Measurements from ENCODE around the gene UMOD.

The UMOD gene

GRCh38 chr16:20364051-20364450 lies 11.5 kb upstream of the UMOD start:
- Histone ChIP-seq H3K4me3 (ENCODE audit: low read length) (no peak overlapping the region), H3K27me3 (ENCODE audit: low read depth, low read length) (peaks cover 38% of the 10 kb centered on the region), H3K9ac (ENCODE audit: low read length) (no peak overlapping the region), H3K36me3 (replicated peaks; ENCODE audit: low read depth, low read length) (no peaks in the 10 kb centered on the region), H2AFZ (ENCODE audit: low read depth, low read length) (no peak overlapping the region), H3K79me2 (ENCODE audit: low read length) (no peaks in the 10 kb centered on the region), H4K20me1 (ENCODE audit: insufficient read depth, low read length) (no peaks in the 10 kb centered on the region), H3K4me1 (ENCODE audit: low read length) (no peaks in the 10 kb centered on the region), H3K27ac (ENCODE audit: low read length) (no peak overlapping the region), H3K4me2 (ENCODE audit: low read length) (no peak overlapping the region), H3K9me3 (ENCODE audit: insufficient read depth, low read length) (no peaks in the 10 kb centered on the region)
- no peak for TF ChIP-seq CTCF (IDR thresholded peaks at IDR 0.05; ENCODE audit: low read depth, low read length)

GRCh38 chr16:20363191-20363590 lies 10.7 kb upstream of the UMOD start:
- Histone ChIP-seq H3K4me2 (ENCODE audit: low read length) (no peak overlapping the region), H3K9me3 (ENCODE audit: insufficient read depth, low read length) (no peaks in the 10 kb centered on the region), H2AFZ (ENCODE audit: low read depth, low read length) (no peak overlapping the region), H3K27me3 (ENCODE audit: low read depth, low read length) (peaks cover 41% of the 10 kb centered on the region), H3K27ac (ENCODE audit: low read length) (no peak overlapping the region), H3K36me3 (replicated peaks; ENCODE audit: low read depth, low read length) (no peaks in the 10 kb centered on the region), H3K79me2 (ENCODE audit: low read length) (no peaks in the 10 kb centered on the region), H4K20me1 (ENCODE audit: insufficient read depth, low read length) (no peaks in the 10 kb centered on the region), H3K4me3 (ENCODE audit: low read length) (no peak overlapping the region), H3K4me1 (ENCODE audit: low read length) (no peaks in the 10 kb centered on the region), H3K9ac (ENCODE audit: low read length) (no peak overlapping the region)
- TF ChIP-seq EZH2phosphoT487 (IDR thresholded peaks at IDR 0.05; ENCODE audit: low read depth) (no peak), CTCF (IDR thresholded peaks at IDR 0.05; ENCODE audit: low read depth, low read length) (no peak)

GRCh38 chr16:20359997-20360396 lies 7.5 kb upstream of the UMOD start:
- no peaks in the 10 kb centered on the region for H3K9me3 ChIP-seq (ENCODE audit: insufficient read depth, low read length)
- H3K79me2 ChIP-seq (ENCODE audit: low read length): no peaks in the 10 kb centered on the region
- TF ChIP-seq CTCF (IDR thresholded peaks at IDR 0.05; ENCODE audit: low read depth, low read length) (peak; percentile 52), EZH2phosphoT487 (IDR thresholded peaks at IDR 0.05; ENCODE audit: low read depth) (no peak)

GRCh38 chr16:20355114-20355782 lies 2.7 kb upstream of the UMOD start:
- H3K4me2 ChIP-seq (ENCODE audit: low read length): no peak overlapping the region
- no peaks in the 10 kb centered on the region for H3K4me1 ChIP-seq (ENCODE audit: low read length)

More at GRCh38 chr16:20359997-20360396, 7.5 kb upstream of the UMOD start:
- no peak overlapping the region for H3K4me3 ChIP-seq (ENCODE audit: low read length)
- no peaks in the 10 kb centered on the region for H4K20me1 ChIP-seq (ENCODE audit: insufficient read depth, low read length)
- H3K9ac ChIP-seq (ENCODE audit: low read length): no peak overlapping the region
- H3K36me3 ChIP-seq (replicated peaks; ENCODE audit: low read depth, low read length): no peaks in the 10 kb centered on the region
- H3K4me2 ChIP-seq (ENCODE audit: low read length): no peak overlapping the region
- H3K27me3 ChIP-seq (ENCODE audit: low read depth, low read length): peaks cover 49% of the 10 kb centered on the region
- H2AFZ ChIP-seq (ENCODE audit: low read depth, low read length): no peak overlapping the region
- H3K27ac ChIP-seq (ENCODE audit: low read length): no peak overlapping the region
- H3K4me1 ChIP-seq (ENCODE audit: low read length): no peaks in the 10 kb centered on the region

More at GRCh38 chr16:20355114-20355782, 2.7 kb upstream of the UMOD start:
- no peak overlapping the region for H2AFZ ChIP-seq (ENCODE audit: low read depth, low read length)
- no peaks in the 10 kb centered on the region for H3K9me3 ChIP-seq (ENCODE audit: insufficient read depth, low read length)
- H3K79me2 ChIP-seq (ENCODE audit: low read length): no peaks in the 10 kb centered on the region
- H3K36me3 ChIP-seq (replicated peaks; ENCODE audit: low read depth, low read length): no peaks in the 10 kb centered on the region
- no peak overlapping the region for H3K27ac ChIP-seq (ENCODE audit: low read length)
- no peak overlapping the region for H3K4me3 ChIP-seq (ENCODE audit: low read length)
- H3K9ac ChIP-seq (ENCODE audit: low read length): no peak overlapping the region
- TF ChIP-seq CTCF (IDR thresholded peaks at IDR 0.05; ENCODE audit: low read depth, low read length) (no peak), EZH2phosphoT487 (IDR thresholded peaks at IDR 0.05; ENCODE audit: low read depth) (no peak)
- H4K20me1 ChIP-seq (ENCODE audit: insufficient read depth, low read length): no peaks in the 10 kb centered on the region
- H3K27me3 ChIP-seq (ENCODE audit: low read depth, low read length): peaks cover 31% of the 10 kb centered on the region
